HCT116 (cell line): Measurements from ENCODE around the gene CISD2. TPM values are rescaled to one million over a fixed set of nuclear protein-coding genes. Genes with fewer than 3 reads are reported as not detected.
A peak's percentile ranks its signal among the peaks of the same experiment; 100 is the strongest.

Experiments
- ATAC-seq: fragments of 200-7000 bp; cut with Tn5 transposase; 2 replicates; pipeline ENCODE4 v1.9.1; 2020; ENCODE audit warnings: mild to moderate bottlenecking, moderate library complexity
- BruUV-seq: library from RNA; stranded (reverse); fragments of 400-500 nt; replicated peaks from 2 replicates; lab custom pipeline; 2021; lab: Mats Ljungman, UMichigan
- CTCF ChIA-PET: fragments of 300-600 bp; sonication (Branson Sonifier 250); formaldehyde crosslinking; loops from one replicate; lab custom pipeline; 2021; ENCODE audit warnings: antibody characterized with exemption; lab: Charles Lee
- POLR2A ChIA-PET: fragments of 300-600, 350-600 bp; sonication (Branson Sonifier 250); formaldehyde crosslinking; loops from one replicate; lab custom pipeline; 2021; ENCODE audit warnings: antibody characterized with exemption; lab: Charles Lee
- RAD21 ChIA-PET, 2 experiments: fragments of 300-600 bp; sonication (Branson Sonifier 250); formaldehyde crosslinking; loops; one replicate each; lab custom pipeline; 2023; ENCODE audit warnings: low total read pairs in 2 of 2; ENCODE audit not compliant: uncharacterized antibody in 2 of 2, unreplicated experiment in 2 of 2, low non-redundant PET in 1 of 2; lab: Charles Lee
- DNase-seq: peaks from one replicate; pipeline ENCODE4 v3.0.0-alpha.2; 2010; ENCODE audit warnings: low read depth, low spot score
- H2AFZ ChIP-seq: fragments of 200-600 bp; shearing (Covaris generic), sonication (generic); 2 replicates; pipeline ENCODE4 v1.6.1; 2017; ENCODE audit warnings: low read depth, mixed run types, mixed read lengths, antibody characterized with exemption, low read length; ENCODE audit not compliant: poor library complexity, severe bottlenecking
- H3K27ac ChIP-seq: 2 replicates; pipeline ENCODE4 v1.5.1; 2012; ENCODE audit warnings: low read depth, low read length
- H3K27me3 ChIP-seq: fragments of 200-600 bp; sonication (generic); 2 replicates; pipeline ENCODE4 v1.6.1; 2016; ENCODE audit warnings: mixed run types, low read length, mixed read lengths; ENCODE audit not compliant: insufficient read depth
- H3K36me3 ChIP-seq, 2 experiments: fragments of 200-500 bp in 1 of 2; fragments of 200-600 bp in 1 of 2; sonication (Bioruptor generic) in 1 of 2; sonication (generic) in 1 of 2; 2 replicates each; pipeline versions ENCODE4 v1.5.1 to v1.6.1; 2014 to 2016; ENCODE audit warnings: low read length in 2 of 2, inconsistent platforms in 1 of 2, mixed read lengths in 1 of 2, mixed run types in 1 of 2; ENCODE audit not compliant: insufficient read depth in 2 of 2, control insufficient read depth in 1 of 2
- H3K4me1 ChIP-seq, 2 experiments: fragments of 200-600 bp in 1 of 2; sonication (generic) in 1 of 2; 2 replicates each; pipeline versions ENCODE4 v1.5.1 to v1.6.1; 2012 to 2017; ENCODE audit warnings: low read length in 2 of 2, inconsistent platforms in 1 of 2, mild to moderate bottlenecking in 1 of 2, mixed read lengths in 1 of 2, mixed run types in 1 of 2, moderate library complexity in 1 of 2; ENCODE audit not compliant: insufficient read depth in 2 of 2, control insufficient read depth in 1 of 2
- H3K4me2 ChIP-seq: fragments of 200-600 bp; sonication (generic); 2 replicates; pipeline ENCODE4 v1.6.1; 2017; ENCODE audit warnings: mixed run types, low read length, mixed read lengths
- H3K4me3 ChIP-seq, 2 experiments: fragments of 200-600 bp in 1 of 2; sonication (generic) in 1 of 2; replicated peaks in 1 of 2; 2 replicates each; pipeline ENCODE4 v1.5.1; 2011 to 2016; ENCODE audit warnings: low read length in 2 of 2, control low read depth in 1 of 2, low read depth in 1 of 2, mild to moderate bottlenecking in 1 of 2, mixed read lengths in 1 of 2, mixed run types in 1 of 2
- H3K79me2 ChIP-seq: fragments of 200-600 bp; sonication (generic); 2 replicates; pipeline ENCODE4 v1.6.1; 2017; ENCODE audit warnings: mild to moderate bottlenecking, mixed run types, low read length, moderate library complexity, mixed read lengths; ENCODE audit not compliant: insufficient read depth
- H3K9ac ChIP-seq: fragments of 200-600 bp; sonication (generic); 2 replicates; pipeline ENCODE4 v1.6.1; 2016; ENCODE audit warnings: low read length, mixed read lengths
- H3K9me2 ChIP-seq: fragments of 200-600 bp; sonication (generic), shearing (Covaris generic); 2 replicates; pipeline ENCODE4 v1.6.1; 2017; ENCODE audit warnings: mixed run types, mild to moderate bottlenecking, moderate library complexity; ENCODE audit not compliant: insufficient read depth
- H3K9me3 ChIP-seq, 2 experiments: fragments of 200-500 bp in 1 of 2; fragments of 200-600 bp in 1 of 2; sonication (Bioruptor generic) in 1 of 2; sonication (generic) in 1 of 2; 2 replicates each; pipeline ENCODE4 v1.6.1; 2014 to 2017; ENCODE audit warnings: low read length in 2 of 2, mixed read lengths in 2 of 2, inconsistent platforms in 1 of 2, low read depth in 1 of 2, mild to moderate bottlenecking in 1 of 2, mixed run types in 1 of 2, moderate library complexity in 1 of 2; ENCODE audit not compliant: control insufficient read depth in 1 of 2, insufficient read depth in 1 of 2
- H4K20me1 ChIP-seq: fragments of 200-600 bp; sonication (generic), shearing (Covaris generic); 2 replicates; pipeline ENCODE4 v1.6.1; 2017; ENCODE audit warnings: mixed run types, mild to moderate bottlenecking, moderate library complexity; ENCODE audit not compliant: insufficient read depth
- CBX3 ChIP-seq: IDR thresholded peaks from 2 replicates; pipeline ENCODE4 v1.6.1; 2012; ENCODE audit warnings: low read depth
- CTCF ChIP-seq, 3 experiments: fragments of 200-600 bp in 1 of 3; sonication (generic) in 1 of 3; IDR thresholded peaks in 2 of 3; conservative IDR thresholded peaks in 1 of 3; 2 replicates each; pipeline ENCODE4 v1.5.1; 2012 to 2017; ENCODE audit warnings: low read depth in 2 of 3, low read length in 2 of 3, antibody characterized with exemption in 1 of 3, borderline replicate concordance in 1 of 3, control low read depth in 1 of 3, mild to moderate bottlenecking in 1 of 3, mixed read lengths in 1 of 3, mixed run types in 1 of 3, moderate library complexity in 1 of 3; ENCODE audit not compliant: insufficient read depth in 1 of 3
- EGR1 ChIP-seq: IDR thresholded peaks from 2 replicates; pipeline ENCODE4 v1.6.1; 2012; ENCODE audit warnings: low read depth
- ELF1 ChIP-seq: IDR thresholded peaks from 2 replicates; pipeline ENCODE4 v1.6.1; 2012; ENCODE audit warnings: low read depth, borderline replicate concordance
- FOSL1 ChIP-seq: IDR thresholded peaks from 2 replicates; pipeline ENCODE4 v1.6.1; 2012; ENCODE audit warnings: low read depth
- MAX ChIP-seq: IDR thresholded peaks from 2 replicates; pipeline ENCODE4 v1.6.1; 2012
- POLR2AphosphoS5 ChIP-seq: IDR thresholded peaks from 2 replicates; pipeline ENCODE4 v1.6.1; 2011; ENCODE audit warnings: mild to moderate bottlenecking, low read depth, low read length, moderate library complexity
- REST ChIP-seq: IDR thresholded peaks from 2 replicates; pipeline ENCODE4 v1.6.1; 2012; ENCODE audit warnings: low read depth
- SIN3A ChIP-seq: IDR thresholded peaks from 2 replicates; pipeline ENCODE4 v1.6.1; 2012; ENCODE audit warnings: low read depth
- YY1 ChIP-seq: IDR thresholded peaks from 2 replicates; pipeline ENCODE4 v1.6.1; 2011; ENCODE audit warnings: low read length, low read depth, moderate library complexity, mild to moderate bottlenecking; ENCODE audit not compliant: insufficient replicate concordance; ENCODE audit errors: extremely low read depth
- ZFX ChIP-seq: fragments of 450-650 bp; IDR thresholded peaks from 2 replicates; pipeline ENCODE4 v1.6.1; 2017
- intact Hi-C: fragments of 100-400 bp; cut with micrococcal nuclease; formaldehyde crosslinking; loops from 2 replicates; pipeline ENCODE4 v1.10.0; 2022
- total RNA-seq: library from RNA; stranded (reverse); gene quantifications from one replicate; pipeline ENCODE4 v1.2.1, GENCODE V29; 2021; ENCODE audit not compliant: unreplicated experiment

The CISD2 gene
- total RNA-seq, 1 experiment from 2014 or later, result 38.9 TPM

GRCh38 chr4:102850370-102850769, 18.4 kb upstream of the CISD2 start (continued):
- TF ChIP-seq REST (no peak), FOSL1 (no peak), EGR1 (no peak), POLR2AphosphoS5 (no peak), ELF1 (no peak), MAX (no peak), CBX3 (no peak), ZFX (no peak), YY1 (no peak), SIN3A (no peak)

- Histone ChIP-seq H2AFZ (no peak overlapping the region), H3K9ac (no peak overlapping the region), H3K79me2 (peaks cover 27% of the 10 kb centered on the region), H4K20me1 (no peaks in the 10 kb centered on the region), H3K27ac (no peak overlapping the region), H3K4me3 (no peak overlapping the region), H3K4me2 (no peak overlapping the region), H3K27me3 (no peaks in the 10 kb centered on the region), H3K36me3 (0 out of 4 replicates have a peak, but pooled peaks cover 0 to 4% of the 10 kb centered on the region in 2 experiments), H3K4me1 (no peaks in the 10 kb centered on the region), H3K9me3 (peaks cover 0 to 4% of the 10 kb centered on the region in 2 experiments; a peak in 1 of 4 replicates), H3K9me2 (no peaks in the 10 kb centered on the region)
- ChIA-PET POLR2A (interaction anchor here (0.7 kb wide), 1 partner anchor 31 kb away, joined by 3 read pairs; no protein-coding TSS in a partner anchor), CTCF (no interaction called here), RAD21 (no interaction called here)
- TF ChIP-seq CBX3 (0 out of 2 replicates have a peak, but pooled peaks have one; percentile 37), CTCF (IDR thresholded peaks at IDR 0.05 in 2 of 3, conservative IDR thresholded peaks at IDR 0.05 in 1 of 3; ENCODE audit: borderline replicate concordance in 1 of 3, insufficient read depth in 1 of 3, low read depth in 2 of 3, low read length in 2 of 3) (no peak)
- DNase-seq (no peak), ATAC-seq (no peak)
- no TSS peak for BruUV-seq
- intact Hi-C loops, result no loop called here
These were observed 9.8 kb upstream of the CISD2 start for GRCh38 chr4:102858828-102859464.
